Stimulated activated CD8-positive, alpha-beta memory T cell treated with anti-CD3 and anti-CD28 coated beads, Interleukin-4, amount 100 ng/mL, for 48 hours (primary cell): ENCODE data around the gene CEP126.

ENCODE experiments used
- DNase-seq: peaks from one replicate; pipeline ENCODE4 v3.0.0-alpha.2; 2020

The CEP126 gene

GRCh38 chr11:102014756-102015155 is 99.9 kb downstream of the CEP126 start:
- no peak for DNase-seq

GRCh38 chr11:102017026-102017425 is 102.2 kb downstream of the CEP126 start:
- no peak for DNase-seq

- no peak for DNase-seq
These were observed 111.4 kb downstream of the CEP126 start for GRCh38 chr11:102026217-102026616.

DNA sequence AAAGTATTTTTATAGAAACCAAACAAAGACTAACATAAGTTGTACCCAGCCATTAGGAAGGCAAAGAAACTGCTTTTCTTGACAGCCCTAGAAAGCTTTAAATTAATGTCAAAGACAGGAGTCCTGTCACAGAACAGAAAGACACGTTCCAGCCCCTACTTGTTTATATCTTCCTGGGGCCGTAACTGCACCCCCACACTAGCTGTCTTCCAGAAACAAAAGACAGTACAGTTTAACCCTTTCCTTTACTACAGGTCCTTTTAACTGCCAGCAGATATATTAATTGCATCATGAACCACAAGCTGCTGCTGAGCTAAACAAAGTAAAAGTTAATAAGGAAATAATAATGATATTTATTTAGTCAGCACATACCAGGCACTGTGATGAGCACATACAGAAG is 112.1 kb downstream of the CEP126 start:
- no peak for DNase-seq

GRCh38 chr11:102036757-102037156 is 121.9 kb downstream of the CEP126 start:
- DNase-seq, result no peak

DNA sequence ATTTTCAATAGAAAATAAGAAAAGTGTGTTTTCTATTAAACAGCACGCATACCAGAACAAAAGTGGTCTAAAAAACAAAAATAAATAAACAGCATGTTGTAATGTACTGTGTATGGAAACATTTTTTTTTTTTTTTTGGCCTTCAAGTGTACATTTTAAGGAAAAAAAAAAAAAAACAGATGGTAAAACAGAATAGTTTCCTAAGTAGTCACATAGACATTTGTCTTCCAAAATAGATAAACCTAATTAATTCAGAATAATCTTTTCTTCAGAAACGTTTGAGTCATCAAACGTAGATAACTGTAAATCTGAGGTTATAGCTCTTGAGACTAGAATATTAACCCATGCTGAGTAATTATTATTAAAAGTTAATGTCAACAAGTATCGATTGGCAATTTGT is 132.0 kb downstream of the CEP126 start:
- no peak for DNase-seq

DNA sequence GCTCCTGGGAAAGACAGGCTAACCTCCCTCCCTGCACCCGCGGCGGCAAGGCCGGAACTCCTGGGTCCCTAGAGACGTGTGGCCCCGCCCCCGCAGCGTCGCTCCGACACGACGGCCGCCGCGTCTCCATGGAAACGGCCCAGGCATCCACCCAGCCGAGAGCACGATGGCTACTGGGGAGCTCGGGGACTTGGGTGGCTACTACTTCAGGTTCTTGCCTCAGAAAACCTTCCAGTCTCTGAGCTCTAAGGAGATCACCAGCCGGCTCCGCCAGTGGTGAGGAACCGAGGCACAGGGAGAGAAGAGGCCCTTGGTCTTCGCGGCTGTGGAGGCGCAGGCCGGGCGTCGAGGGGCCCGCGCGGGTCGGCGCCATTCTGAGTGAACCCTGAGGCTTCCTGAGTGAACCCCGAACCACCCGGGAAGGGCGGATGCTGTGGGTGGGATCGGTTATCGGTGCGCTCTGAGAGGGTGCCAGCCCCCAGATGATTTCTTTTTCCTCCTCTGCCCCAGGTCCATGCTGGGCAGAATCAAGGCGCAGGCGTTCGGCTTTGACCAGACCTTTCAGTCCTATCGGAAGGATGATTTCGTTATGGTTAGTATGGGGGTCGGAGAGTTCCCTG is 132.6 kb downstream of the CEP126 start, which contains the start of gene CFAP300:
Gene CFAP300, plus strand, starts transcription at position 133 of the 620 bp plus-strand sequence. Its CDS starts 34 bp downstream, at position 167.
- peak; percentile 69 for DNase-seq
